ENCODE measurements around the gene POLR2E.

The POLR2E gene

DNA sequence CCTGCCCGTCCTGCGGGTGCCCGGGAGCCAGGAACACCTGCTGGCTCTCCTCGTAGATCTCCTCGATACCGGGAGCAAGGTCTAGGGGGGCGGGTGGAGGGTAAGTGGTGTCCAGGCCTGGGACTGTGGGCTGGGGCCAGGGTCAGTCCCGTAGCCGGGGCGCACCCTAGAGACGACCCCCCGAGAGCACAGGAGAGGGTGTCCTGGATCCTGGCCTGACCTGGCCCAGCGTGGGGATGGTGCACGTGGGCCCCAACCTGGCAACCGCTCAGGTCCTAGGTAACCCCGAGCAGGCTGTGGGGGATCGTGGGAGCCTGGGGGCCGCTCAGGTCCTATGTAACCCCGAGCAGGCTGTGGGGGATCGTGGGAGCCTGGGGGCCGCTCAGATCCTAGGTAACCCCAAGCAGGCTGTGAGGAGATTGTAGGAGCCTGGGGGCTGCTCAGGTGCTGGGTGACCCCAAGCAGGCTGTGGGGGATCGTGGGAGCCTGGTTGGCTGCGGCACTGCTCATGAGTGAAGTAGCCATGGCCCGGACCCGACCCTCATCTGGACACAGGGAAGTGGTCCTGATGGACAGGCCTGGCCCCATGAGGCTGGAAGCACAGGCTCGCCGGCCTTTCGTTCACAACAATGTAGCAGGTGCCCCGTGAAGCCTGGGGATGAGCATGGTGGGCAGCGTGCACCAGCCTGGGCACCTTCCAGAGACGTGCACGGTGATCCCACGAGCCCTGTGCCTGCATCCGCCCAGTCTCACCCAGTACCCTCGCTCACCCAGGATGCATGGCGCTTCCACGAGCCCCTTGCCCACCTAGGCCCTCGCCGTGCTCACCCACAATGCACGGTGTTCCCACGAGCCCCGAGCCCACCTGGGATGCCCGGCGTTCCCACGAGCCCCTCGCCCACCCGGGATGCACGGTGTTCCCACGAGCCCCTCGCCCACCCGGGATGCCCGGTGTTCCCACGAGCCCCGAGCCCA is 14.8 kb upstream of the POLR2E start:
- no peak for DNase-seq

DNA sequence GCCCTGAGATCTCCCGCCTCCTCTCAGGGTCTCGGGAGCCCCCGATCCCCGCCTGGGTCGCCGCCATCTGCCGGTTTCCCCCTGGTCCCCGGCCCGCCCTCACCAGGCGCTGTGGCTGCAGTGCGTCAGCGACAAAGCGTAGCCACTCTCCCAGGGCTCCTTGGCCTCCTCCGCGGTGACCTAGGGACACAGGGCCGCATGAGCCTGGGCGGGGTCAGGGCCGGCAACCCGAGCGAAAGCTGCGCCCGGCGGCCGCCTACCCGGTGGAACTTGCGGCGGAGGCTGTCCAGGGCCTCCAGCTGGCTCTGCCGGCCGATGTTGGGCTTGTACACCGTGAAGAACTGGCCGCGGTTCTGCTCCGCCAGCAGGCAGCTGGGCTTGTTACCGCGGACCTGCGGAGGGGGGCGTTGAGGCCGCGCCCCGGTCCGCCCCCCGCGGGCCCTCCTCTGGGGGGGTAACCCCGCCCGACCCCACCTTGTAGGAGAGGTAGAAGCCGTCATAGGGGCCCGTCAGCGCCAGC is 13.9 kb upstream of the POLR2E start:
- no peak for DNase-seq

DNA sequence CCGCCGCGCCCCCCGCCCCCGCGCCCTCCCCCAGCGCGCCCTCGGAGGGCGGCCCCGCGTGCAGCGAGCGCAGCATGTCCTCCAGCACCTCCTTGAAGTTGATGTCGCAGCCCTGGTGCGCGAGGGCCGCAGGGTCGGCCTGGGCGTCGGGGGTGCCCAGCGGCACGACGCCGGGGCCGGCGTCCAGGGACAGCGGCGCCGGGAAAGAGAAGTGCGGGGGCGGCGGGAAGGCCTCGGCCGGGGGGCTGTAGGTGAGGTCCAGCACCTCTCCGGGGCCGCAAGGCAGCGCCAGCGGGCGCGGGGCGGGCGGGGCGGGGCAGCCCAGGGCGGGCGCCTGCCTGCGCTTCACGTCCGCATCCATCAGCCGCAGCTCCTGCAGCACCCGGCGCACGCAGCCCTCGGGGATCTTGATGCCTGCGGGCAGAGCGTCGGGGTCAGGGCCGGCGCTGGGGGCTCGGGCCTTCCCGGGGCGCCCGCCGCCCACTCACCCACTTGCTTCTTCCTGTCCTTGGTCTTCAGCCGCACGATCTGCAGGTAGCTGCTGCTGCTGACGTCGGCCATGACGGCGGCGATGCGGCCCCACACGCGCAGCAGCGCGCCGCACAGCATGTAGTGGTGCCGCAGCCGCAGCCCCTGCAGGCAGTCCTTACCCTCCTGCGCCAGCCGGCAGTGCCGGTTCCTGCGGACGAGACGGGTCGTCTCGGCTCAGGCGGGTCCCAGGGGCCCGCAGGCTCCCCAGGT is 13.3 kb upstream of the POLR2E start:
- no peak for DNase-seq

DNA sequence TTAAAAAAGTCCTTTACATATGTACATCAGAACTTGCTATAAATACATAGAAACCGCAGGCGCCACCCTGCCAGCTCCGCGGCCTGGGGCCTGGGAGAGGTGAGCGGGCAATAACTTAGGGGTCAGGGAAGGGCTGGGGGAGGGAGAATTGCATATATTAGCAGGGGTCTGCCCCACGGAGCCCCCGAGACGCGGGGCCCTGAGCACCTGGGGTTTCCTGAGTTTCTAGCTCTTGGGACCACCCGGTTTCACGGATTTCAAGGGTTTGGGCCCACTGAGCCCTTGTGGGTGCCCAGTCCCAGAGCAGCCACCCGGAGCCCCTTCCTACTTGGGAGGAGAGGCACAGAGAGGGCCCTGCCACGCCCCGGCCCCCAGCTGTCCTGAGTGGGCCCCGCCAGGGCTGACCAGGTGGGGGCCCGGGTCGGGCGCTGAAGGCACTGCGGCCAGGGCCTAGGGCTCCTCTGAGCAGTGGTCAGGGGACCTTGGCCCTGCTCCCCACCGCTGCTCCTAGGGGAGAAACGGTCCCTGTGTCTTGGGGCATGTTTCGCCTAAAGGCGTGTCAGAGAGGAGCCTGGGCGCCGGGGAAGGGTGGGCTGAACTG is 12.6 kb upstream of the POLR2E start:
- DNase-seq: no peak

DNA sequence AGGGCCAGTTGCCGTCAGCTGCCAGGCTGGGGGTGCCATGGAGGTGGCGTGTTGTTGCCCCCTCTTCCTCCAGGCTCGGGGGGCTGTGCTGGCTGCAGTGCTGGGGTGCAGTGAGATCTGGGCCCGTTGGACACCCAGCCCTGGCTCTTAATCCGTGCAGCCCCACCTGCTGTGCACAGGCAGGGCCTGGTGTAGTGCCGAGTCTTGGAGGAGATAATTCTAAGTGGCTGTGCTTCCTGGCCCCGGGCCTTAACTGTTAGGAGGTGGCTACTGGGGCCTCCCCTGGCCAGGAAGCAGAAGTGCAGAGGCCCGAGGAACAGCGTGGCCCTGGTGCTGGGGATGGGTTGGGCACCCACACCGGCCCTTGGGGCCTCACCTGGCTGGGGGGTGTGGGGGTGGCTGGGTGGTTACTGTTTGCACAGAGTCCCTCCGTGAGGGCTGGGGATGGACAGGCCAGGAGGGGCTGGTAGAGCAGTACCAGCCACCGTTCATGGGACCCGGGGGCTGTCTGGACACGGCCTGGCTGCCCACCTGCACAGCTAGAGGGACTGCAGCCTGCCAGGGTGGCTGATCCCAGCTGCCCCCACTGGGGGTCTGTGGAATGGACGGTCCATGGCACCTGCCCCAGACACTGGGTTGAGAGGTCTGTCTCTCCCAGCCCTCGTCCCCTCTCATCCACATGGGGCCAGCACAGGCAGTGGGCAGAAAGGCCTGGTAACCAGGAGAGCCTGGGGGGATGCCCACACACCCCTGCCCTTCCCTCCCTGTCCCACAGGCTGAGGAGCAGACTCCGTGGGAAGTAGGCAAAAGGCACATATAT is 11.9 kb upstream of the POLR2E start:
- no peak for DNase-seq

DNA sequence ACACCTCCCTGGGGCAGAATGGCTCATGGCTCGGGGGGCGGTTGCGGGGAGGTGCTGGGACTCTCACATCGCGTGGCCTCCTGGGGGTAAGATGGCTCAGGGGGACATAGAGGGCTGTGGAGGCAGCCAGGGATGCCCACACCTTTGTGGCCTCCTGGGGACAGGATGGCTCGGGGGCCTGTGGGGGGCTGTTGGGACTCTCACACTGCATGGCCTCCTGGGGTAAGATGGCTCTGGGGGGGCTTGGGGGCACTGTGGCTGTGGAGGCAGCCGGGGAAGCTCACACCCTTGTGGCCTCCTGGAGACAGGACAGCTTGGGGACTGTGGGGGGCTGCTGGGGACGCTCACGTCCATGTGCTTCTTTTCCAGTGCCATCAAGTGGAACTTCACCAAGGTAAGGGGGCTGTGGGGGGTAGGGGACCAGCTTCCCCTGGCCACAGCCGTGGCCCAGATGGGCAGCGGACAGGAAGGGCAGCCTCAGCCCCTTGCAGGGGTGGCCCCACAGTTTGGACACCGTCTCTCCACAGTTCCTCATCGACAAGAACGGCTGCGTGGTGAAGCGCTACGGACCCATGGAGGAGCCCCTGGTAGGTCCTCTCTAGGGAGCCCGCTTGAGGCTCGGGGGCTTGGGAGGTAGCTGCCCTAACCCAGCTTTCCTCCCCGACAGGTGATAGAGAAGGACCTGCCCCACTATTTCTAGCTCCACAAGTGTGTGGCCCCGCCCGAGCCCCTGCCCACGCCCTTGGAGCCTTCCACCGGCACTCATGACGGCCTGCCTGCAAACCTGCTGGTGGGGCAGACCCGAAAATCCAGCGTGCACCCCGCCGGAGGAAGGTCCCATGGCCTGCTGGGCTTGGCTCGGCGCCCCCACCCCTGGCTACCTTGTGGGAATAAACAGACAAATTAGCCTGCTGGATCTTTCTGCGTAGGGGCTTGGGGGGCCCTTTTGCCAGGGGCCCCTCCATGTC is 11.0 kb upstream of the POLR2E start:
- no peak for DNase-seq

DNA sequence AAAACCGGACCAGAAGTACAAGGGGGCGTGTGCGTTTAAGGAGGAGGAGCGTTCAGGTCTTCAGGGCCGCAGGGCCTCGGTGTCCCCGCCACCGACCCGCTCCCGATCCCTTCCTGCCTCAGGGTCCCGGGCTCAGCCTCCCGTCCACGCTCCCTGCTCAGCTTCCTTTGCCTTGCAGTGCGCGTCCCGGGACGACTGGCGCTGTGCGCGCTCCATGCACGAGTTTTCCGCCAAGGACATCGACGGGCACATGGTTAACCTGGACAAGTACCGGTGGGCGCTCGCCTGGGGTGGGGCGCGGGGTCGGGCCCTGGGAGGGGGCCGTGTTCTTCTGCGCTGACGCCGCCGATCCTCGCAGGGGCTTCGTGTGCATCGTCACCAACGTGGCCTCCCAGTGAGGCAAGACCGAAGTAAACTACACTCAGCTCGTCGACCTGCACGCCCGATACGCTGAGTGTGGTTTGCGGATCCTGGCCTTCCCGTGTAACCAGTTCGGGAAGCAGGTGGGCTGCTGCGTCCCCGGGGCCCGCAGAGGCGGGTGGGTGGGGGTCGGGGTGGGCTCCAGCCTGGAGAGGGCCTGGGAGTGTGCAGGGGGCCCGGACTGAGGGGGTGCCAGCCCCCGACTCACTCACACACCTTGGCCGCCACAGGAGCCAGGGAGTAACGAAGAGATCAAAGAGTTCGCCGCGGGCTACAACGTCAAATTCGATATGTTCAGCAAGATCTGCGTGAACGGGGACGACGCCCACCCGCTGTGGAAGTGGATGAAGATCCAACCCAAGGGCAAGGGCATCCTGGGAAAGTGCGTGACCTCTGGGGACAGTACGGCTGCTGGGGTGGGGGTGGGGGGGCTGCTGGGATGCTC is 10.1 kb upstream of the POLR2E start:
- peak; percentile 66 for DNase-seq

DNA sequence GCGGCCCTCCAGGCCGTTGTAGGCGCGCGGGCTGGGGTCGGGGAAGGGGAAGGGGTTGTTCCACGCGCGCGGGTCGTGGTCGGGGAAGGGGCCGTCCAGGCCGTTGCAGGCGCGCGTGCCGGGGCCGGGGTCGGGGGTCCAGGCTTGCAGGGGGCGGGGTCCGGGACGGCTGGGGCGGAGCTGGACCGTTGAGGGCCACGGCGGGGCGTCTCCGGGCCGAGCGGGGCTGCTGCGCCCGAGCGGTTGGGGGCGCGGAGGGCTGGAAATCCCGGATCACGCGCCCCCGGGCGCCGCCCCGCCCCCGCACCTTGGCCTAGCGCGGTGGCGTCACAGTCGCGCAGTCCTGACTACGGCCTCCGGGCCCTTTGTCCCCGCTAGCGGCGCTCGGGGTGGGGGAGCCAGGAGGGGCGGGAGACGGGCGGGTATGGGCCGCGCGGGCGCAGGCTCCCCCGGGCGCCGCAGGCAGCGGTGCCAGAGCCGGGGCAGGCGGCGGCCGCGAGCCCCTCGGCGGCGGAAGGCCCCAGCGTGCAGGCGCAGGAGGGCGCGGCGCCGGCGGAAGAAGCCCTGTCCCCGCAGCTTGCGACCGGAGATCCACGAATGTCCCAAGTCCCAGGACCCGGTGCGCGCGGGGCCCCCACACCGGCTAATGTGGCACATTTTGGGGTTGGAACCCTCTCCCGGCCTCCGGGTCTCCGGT is 9.3 kb upstream of the POLR2E start:
- peak; percentile 76 for DNase-seq

DNA sequence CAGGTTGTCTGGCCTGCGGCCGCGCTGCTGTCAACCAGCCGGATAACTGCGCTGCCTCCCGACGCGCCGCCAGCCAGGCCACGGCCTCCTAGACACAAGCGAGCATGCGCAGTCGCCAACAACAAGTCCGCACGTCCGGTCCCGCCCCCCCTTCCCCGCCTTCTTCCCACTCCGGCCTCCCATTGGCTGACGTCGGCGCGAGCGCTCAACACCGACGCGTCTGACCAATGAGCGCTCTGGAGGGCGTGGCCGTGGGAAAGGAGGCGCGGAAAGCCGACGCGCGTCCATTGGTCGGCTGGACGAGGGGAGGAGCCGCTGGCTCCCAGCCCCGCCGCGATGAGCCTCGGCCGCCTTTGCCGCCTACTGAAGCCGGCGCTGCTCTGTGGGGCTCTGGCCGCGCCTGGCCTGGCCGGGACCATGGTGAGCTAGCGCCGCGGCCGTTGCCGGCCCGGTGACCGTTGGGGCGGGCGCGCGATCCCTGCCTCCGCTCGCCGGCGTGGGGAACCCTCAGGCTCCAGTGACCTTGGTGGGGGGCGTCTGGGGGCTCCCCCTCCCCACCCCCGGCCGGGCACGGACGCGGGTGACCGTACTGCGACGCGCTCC is 8.6 kb upstream of the POLR2E start, which contains the start of gene GPX4:
Gene GPX4, plus strand, starts transcription at position 287 of the 603 bp plus-strand sequence. Its CDS starts 50 bp downstream, at position 337.
- DNase-seq: peak; percentile 100

DNA sequence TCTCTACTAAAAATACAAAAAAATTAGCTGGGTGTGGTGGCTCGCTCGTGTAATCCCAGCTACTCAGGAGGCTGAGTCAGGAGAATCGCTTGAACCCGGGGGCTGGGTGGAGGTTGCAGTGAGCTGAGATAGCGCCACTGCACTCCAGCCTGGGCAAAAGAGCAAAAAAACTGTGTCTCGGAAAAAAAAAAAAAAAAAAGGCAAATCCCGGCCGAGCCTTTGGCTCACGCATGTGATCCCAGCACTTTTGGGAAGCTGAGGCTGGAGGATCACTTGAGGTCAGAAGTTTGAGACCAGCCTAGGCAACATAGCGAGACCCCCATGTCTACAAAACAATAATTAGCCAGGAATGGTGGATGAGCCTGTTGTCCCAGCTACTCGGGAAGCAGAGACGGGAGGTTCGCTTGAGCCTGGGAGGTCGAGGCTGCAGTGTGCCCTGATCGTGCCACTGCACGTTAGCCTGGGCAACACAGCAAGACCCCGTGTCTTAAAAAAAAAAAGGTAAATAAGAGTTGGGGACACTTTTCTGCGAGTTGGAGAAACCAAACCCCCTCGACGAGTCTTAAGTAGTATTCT is 8.0 kb upstream of the POLR2E start:
- no peak for DNase-seq

DNA sequence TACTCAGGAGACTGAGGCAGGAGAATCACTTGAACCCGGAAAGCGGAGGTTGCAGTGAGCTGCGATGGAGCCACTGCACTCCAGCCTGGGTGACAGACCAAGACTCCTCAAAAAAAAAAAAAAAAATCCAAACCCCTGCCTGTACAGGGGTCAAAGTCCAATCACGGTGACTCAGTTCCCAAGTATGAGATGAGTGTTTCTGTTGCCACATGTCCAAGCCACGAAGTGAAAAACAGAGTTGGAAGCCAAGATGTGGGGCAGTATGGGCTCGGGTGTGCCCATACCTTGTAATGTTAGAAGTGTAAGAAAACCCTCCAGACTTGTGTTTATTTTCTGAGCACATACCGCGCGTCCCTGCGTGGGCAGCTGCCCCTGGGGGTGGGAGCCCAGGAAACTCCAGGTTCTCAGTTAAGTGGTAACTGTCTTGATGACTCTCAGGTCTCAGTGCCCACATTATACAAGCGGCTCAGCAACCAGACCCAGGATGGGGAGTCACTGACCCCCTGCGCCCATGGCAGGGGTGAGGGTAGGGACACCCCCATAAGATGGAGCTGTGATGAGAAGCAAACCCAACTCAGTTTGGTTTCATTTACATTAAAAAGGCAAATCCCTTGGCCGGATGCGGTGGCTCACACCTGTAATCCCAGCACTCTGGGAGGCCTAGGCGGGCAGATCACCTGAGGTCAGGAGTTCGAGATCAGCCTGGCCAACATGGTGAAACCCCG is 7.4 kb upstream of the POLR2E start:
- DNase-seq: no peak

DNA sequence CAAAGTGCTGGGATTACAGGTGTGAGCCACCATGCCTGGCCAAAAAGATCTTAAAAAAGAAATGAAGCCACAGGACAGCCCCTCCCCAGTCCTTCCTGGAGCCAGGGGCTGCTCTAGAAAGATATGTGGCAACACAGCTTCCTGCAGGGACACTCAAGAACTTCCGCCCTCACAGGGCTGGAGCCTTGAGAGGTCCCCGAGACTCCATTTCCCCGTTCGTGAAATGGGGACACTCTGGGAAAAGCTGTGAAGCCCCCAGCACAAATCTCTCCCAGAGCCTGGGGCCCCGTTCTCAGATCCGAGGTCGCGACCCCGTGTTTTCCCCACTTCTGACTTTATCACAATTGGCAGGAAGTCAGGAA is 6.1 kb upstream of the POLR2E start:
- DNase-seq: no peak

DNA sequence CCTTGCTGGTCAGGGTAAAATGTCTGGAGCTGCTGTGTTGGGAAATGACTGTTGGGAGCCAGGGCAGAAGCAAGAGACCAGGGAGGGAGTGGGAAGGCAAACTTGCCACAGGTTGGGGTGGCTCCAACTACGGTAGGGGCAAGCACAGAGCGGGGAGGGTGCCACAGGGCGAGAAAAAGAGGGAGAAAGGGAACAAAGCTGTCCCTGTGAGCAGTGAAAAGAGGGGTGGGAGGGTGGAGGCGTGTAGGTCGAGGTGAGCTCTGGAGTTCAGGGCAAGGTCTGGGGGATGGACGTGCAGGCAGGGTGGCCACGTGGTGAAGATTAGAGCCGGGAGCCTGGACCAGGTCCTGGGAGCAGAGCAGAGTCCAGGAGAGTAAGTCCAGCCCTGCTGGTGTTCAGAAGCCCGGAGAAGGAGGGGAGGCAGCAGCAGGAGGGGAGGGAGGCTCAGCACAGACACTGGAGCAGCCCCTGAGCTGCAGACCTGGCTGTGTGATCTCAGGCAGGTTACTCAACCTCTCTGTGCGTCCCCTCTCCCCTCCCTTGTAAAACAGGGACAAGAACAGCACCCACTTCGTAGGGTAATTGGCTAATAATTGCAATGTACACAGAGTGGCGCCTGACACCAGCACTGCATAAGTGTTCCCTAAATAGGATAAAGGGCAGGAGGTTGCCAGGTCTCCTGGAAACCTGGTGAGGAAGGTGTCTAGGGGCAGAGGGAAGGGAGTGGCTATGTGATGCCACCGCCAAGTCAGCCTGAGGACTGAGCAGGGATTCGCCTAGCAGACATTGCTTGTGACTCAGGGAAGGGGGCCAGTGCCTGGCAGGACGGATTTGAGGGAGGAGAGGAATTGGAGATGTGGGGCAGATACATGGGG is 3.2 kb upstream of the POLR2E start:
- DNase-seq: no peak

DNA sequence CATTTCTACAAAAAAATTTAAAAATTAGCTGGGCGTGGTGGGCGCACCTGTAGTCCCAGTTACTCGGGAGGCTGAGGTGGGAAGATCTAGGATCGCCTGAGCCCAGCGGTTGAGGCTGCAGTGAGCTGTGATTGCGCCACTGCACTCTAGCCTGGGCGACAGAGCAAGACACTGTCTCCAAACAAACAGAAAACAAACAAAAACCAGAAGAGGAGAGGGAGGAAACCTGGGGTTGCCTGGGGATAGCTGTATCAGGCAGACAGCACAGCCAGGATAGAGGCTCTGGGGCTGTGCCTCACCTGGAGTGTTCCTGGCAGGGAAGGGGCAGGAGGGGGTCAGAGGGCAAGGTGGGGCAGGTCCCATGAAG is 2.6 kb upstream of the POLR2E start:
- DNase-seq: no peak

DNA sequence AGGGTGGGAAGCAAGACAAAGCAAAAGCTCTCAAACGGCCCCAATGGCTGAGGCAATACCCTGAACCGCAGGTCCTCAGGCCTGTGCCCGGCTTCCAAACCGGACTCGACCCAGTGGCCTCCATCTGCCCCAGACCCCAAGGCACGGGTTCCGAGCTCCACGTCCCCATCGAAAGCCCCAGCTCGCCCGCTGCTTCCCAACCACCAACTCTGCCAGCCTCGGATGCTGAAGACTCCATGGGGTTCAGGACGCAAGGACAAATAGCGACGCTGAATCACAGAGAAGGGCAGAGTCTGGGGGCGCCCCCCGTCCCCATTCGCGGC is 559 bp downstream of the POLR2E start:
- DNase-seq: no peak

DNA sequence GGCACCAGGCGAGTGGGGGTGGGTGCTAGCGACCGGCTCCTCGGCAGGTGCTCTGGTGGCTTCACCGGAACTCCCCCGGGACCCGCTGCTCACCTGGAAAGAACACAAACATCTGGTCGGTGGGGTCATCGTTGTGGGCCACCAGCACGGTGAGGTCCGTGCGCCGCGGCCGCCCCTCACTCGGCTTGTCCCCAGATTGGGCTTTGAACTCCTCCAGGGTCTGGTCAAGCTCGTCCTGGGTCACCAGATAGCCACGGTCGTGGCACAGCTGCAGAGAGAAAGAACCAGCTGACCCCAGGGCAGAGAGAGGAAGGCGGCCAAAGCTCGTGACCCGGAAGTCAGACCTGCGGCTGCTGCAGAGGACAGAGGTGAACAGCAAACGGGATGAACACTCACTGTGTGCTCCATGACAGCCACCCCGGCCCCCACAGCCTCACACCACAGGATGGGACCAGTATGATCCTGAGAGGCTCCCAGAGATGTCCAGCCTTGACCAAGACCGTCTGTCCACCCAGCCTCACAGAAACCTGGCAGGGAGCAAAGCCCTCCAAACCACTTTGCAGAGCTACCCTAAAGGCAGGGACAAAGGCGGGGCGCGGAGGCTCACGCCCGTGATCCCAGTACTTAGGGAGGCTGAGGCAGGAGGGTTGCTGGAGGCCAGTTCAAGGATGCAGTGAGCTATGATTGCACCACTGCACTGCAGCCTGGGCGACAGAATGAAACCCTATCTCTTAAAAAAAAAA is 1.2 kb downstream of the POLR2E start:
- no peak for DNase-seq
